HFFc6 (cell line): ENCODE measurements around the gene ANKRD18A. TPM values are rescaled to one million over a fixed set of nuclear protein-coding genes. Genes with fewer than 3 reads are reported as not detected.
"Not testable (repeated sequence)": the region's sequence is repeated elsewhere in the genome, so short reads cannot be mapped to it uniquely, and the experiment has no call there.

ENCODE experiments used
- DNase-seq: peaks from one replicate; pipeline ENCODE4 v3.0.0-alpha.2; 2018
- H3K27ac Mint-ChIP-seq: 2 replicates; pipeline ENCODE4 v1.8.0; 2020; ENCODE audit warnings: mild to moderate bottlenecking, mixed read lengths
- H3K27me3 Mint-ChIP-seq: 2 replicates; pipeline ENCODE4 v1.8.0; 2021; ENCODE audit warnings: mild to moderate bottlenecking, moderate library complexity, mixed read lengths; ENCODE audit not compliant: insufficient read depth
- H3K36me3 Mint-ChIP-seq: 2 replicates; pipeline ENCODE4 v1.8.0; 2021; ENCODE audit warnings: low read depth, mixed read lengths
- H3K4me1 Mint-ChIP-seq: 2 replicates; pipeline ENCODE4 v1.8.0; 2020; ENCODE audit warnings: low read depth, mixed read lengths
- H3K4me3 Mint-ChIP-seq: 2 replicates; pipeline ENCODE4 v1.8.0; 2020; ENCODE audit warnings: mild to moderate bottlenecking, moderate library complexity, mixed read lengths
- H3K9me3 Mint-ChIP-seq: 2 replicates; pipeline ENCODE4 v1.8.0; 2020; ENCODE audit warnings: mild to moderate bottlenecking, mixed read lengths
- total RNA-seq, 6 experiments: library from RNA; stranded (reverse); fragmentation: NEBNext Ultra II Directional; extraction: Animal tissue kit (Norgen Biotek cat#: 25700); gene quantifications; 2 replicates in 1 of 6; 3 replicates in 5 of 6; pipeline ENCODE4 v1.2.3, GENCODE V29; 2021

The ANKRD18A gene
- total RNA-seq, 6 experiments from 2014 or later: 1.7 to 2.9 TPM; not detected in 4

DNA sequence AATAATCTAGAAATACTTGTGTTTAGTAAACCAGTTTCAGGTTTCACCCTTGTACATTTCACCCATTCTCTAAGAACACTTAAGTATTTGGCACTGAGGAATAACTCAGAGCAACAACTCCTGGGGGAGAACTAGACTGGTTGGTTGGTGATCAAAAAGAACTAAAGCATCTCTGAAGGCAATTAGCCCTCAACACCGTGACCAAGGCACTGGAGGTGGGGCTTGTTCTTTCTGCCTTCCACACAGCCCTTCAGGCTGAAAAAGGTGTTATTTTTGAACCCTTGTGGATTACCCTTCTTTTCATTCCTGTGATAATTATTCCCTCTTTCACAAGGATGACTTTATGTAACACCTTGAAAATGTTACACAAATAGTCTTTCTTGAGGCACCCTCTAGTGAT is 44.2 kb downstream of the ANKRD18A start:
- not testable (repeated sequence) for H3K36me3 Mint-ChIP-seq, DNase-seq, H3K27me3 Mint-ChIP-seq, H3K27ac Mint-ChIP-seq, H3K4me3 Mint-ChIP-seq, H3K9me3 Mint-ChIP-seq, H3K4me1 Mint-ChIP-seq

DNA sequence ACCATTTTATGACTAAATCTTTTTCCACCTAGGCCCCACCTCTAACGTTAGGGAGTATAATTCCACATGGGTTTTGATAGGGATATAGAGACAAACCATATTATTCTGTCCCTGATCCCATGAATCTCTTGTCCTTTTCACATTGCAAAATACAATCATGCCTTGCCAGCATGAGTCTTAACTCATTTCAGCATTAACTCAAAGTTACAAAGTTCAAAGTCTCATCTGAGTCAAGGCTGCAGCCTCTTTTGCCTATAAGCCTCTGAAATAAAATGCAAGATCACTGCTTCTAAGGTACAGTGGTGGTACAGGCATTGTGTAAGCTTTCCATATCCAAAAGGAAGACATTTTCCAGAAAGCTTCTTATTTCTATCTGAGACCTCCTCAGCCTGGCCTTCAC is 54.3 kb downstream of the ANKRD18A start:
- H3K36me3 Mint-ChIP-seq, H3K4me1 Mint-ChIP-seq, H3K4me3 Mint-ChIP-seq, H3K27ac Mint-ChIP-seq, H3K9me3 Mint-ChIP-seq, H3K27me3 Mint-ChIP-seq, DNase-seq: not testable (repeated sequence)

DNA sequence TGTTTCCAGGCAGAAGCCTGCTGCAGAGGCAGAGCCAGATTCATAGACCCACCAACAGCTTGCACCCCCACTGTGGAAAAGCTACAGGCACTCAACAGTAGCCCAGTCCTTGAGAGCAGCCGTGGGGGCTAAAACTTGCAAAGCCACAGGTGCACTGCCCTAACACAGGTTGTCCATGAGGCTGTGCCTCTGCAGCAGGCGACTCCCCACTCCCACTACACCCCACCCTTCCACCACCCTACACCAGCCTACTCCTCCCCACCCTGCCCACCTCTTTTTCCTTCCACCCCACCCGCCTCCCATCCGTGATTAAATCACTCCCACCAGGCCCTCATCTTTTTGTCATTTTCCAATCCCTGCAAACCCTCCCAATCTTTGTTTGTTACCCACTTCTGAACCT is 55.2 kb downstream of the ANKRD18A start:
- not testable (repeated sequence) for H3K9me3 Mint-ChIP-seq, DNase-seq, H3K27me3 Mint-ChIP-seq, H3K4me3 Mint-ChIP-seq, H3K27ac Mint-ChIP-seq, H3K36me3 Mint-ChIP-seq, H3K4me1 Mint-ChIP-seq

DNA sequence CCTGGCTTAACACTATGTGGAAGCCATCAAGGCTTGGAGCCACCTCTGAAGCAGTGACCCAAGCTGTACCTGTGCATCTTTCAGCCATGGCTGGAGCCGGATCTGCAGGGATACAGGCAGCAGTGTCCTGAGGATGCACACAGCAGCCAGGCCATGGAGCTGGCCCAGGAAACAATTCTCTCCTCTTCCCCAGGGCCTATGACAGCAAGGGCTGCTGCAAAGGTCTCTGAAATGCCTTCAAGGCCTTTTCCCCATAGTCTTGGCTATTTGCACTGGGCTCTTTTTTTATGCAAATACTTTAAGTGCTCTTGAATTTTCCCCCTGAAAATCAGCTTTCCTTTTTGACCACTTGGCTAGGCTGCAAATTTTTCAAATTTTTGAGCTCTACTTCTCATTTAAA is 56.5 kb downstream of the ANKRD18A start:
- H3K9me3 Mint-ChIP-seq, H3K27me3 Mint-ChIP-seq, H3K4me3 Mint-ChIP-seq, H3K27ac Mint-ChIP-seq, H3K36me3 Mint-ChIP-seq, H3K4me1 Mint-ChIP-seq, DNase-seq: not testable (repeated sequence)

DNA sequence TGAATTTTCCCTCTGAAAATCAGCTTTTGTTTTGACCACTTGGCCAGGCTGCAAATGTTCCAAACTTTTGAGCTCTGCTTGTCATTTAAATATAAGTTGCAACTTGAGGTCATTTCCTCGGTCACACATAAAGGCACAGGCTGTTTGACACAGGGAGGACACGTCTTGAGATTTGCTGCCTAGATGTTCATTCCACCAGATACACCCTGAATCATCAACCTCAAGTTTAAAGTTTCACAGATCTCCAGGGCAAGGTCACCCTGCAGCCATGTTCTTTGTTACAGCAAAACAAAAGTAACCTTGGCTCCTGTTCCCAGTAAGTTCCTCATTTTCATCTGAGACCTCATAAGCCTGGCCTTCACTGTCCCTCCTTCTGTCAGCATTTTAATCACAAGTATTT is 59.3 kb downstream of the ANKRD18A start:
- DNase-seq, H3K4me3 Mint-ChIP-seq, H3K27ac Mint-ChIP-seq, H3K9me3 Mint-ChIP-seq, H3K4me1 Mint-ChIP-seq, H3K27me3 Mint-ChIP-seq, H3K36me3 Mint-ChIP-seq: not testable (repeated sequence)

DNA sequence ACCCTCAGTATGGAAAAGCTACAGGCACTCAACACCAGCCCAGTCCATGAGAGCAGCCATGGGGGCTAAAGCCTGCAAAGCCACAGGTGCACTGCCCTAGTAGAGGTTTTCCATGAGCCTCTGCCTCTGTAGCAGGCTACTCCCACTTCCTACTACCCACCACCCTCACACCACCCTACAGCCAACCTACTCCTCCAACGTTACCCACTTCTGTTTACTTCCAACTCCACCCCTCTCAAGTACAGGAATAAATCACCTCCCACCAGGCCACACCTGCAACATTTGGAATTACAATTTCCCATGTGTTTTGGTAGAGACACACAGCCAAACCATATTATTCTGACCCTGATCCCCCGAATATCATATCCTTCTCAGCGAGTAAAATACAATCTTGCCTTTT is 61.2 kb downstream of the ANKRD18A start:
- not testable (repeated sequence) for H3K27me3 Mint-ChIP-seq, H3K27ac Mint-ChIP-seq, H3K36me3 Mint-ChIP-seq, H3K9me3 Mint-ChIP-seq, H3K4me1 Mint-ChIP-seq, H3K4me3 Mint-ChIP-seq, DNase-seq

DNA sequence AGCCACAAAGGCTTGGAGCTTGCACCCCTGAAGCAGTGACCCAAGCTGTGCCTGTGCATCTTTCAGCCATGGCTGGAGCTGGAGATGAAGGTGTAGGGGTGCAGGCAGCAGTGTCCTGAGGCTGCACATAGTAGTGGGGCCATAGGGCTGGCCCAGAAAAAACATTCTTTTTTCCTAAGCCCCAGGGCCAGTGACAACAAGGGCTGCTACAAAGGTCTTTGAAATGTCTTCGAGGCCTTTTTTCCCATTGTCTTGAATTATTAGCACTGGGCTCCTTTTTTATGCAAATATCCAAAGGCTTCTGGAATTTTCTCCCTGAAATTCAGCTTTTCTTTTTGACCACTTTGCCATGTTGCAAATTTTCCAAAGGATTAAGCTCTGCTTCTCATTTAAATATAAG is 62.6 kb downstream of the ANKRD18A start:
- not testable (repeated sequence) for H3K27ac Mint-ChIP-seq, H3K36me3 Mint-ChIP-seq, H3K4me3 Mint-ChIP-seq, H3K27me3 Mint-ChIP-seq, DNase-seq, H3K4me1 Mint-ChIP-seq, H3K9me3 Mint-ChIP-seq

DNA sequence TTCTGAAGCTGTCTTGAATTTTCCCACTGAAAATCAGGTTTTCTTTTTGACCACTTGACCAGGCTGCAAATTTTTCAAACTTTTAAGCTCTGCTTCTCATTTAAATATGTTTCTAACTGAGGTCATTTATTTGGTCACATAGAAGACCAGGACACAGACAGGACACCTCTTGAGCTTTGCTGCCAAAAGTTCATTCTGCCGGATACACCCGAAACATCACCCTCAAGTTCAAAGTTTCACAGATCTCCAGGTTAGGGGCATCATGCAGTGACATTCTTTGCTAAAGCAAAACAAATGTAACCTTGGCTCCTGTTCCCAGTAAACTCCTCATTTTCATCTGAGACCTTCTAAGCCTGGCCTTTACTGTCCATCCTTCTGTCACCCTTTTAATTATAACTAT is 65.4 kb downstream of the ANKRD18A start:
- H3K4me1 Mint-ChIP-seq, H3K27me3 Mint-ChIP-seq: not testable (repeated sequence)

DNA sequence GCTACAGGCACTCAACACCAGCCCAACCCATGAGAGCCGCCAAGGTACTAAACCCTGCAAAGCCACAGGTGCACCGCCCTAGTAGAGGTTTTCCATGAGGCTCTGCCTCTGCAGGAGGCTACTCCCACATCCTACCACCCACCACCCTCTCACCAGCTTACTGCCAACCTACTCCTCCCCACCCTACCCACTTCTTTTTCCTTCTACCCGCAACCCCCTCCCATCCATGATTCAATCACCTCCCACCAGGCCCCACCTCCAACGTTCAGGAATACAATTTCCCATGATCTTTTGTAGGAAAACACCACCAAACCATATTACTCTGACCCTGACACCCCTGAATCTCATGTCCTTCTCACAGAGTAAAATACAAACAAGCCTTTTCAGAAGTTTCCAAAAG is 67.4 kb downstream of the ANKRD18A start:
- H3K4me3 Mint-ChIP-seq, H3K27ac Mint-ChIP-seq, H3K4me1 Mint-ChIP-seq, DNase-seq, H3K9me3 Mint-ChIP-seq, H3K27me3 Mint-ChIP-seq, H3K36me3 Mint-ChIP-seq: not testable (repeated sequence)

More for the DNA sequence above, 65.4 kb downstream of the ANKRD18A start:
- not testable (repeated sequence) for H3K27ac Mint-ChIP-seq, H3K9me3 Mint-ChIP-seq, H3K36me3 Mint-ChIP-seq, H3K4me3 Mint-ChIP-seq, DNase-seq

DNA sequence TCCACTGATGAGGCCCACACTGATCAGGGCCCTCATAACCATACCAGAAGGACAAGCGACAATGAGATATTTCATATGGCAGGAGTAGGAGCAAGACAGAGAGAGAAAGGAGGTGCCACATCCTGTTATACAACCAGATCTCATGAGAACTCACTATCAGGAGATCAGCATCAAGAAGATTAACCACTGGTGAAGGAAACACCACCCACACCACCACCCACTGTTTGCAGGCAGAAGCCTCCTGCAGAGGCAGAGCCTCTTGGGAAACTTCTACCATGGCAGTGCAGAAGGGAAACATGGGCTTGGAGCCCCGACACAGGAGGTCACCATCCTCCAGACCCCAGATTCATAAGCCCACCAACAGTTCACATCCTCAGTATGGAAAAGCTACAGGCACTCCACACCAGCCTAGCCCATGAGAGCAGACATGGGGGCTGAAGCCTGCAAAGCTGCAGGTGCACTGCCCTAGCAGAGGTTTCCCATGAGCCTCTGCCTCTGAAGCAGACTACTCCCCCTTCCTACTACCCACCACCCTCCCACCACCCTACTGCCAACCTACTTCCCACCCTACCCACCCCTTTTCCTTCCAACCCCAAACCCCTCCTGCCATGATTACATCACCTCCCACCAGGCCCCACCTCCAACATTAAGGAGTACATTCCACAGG is 73.8 kb downstream of the ANKRD18A start:
- not testable (repeated sequence) for H3K4me1 Mint-ChIP-seq, H3K27me3 Mint-ChIP-seq, H3K9me3 Mint-ChIP-seq, H3K36me3 Mint-ChIP-seq, H3K27ac Mint-ChIP-seq, H3K4me3 Mint-ChIP-seq, DNase-seq

DNA sequence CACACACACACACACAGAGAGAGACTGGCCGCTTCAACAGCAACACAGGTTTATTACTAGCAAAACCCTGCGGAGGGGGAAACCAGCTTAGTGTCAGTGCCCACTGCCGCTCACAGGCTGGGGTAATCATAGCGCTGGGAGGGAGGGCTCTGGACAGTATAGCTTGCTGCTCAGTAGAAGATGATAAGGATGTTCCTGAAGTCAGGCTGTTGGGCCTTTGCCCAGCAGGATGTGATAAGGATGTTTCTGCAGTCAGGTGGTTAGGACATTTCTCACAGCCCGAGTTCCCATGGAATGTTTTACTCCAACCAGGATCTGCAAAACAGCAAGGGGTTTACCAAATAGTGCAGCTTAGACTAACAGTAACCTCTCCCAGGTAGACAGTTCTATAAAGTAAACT is 79.9 kb downstream of the ANKRD18A start:
- not testable (repeated sequence) for DNase-seq, H3K9me3 Mint-ChIP-seq, H3K4me3 Mint-ChIP-seq, H3K36me3 Mint-ChIP-seq, H3K4me1 Mint-ChIP-seq, H3K27ac Mint-ChIP-seq, H3K27me3 Mint-ChIP-seq
